ENCODE measurements around the gene PPP1R9A.

Gene PPP1R9A

DNA sequence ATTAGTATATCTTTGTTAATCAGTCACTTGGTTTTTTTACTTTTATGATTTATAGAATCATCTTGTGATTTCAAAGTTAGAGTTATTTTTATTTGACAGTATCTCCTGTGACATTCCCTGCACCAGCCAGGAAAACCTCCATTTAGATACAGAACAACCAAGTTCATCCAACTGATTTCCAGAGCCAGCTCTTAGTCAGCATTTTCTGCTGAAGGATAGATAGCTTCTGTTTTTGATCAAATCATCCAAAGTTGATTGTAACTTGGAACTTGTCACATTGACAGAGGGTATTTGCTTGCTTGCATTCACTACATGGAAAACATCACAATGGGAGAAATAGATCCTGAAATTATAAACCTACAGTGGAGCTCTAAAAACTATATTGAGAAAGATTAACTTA is 294.3 kb downstream of the PPP1R9A start:
- peaks cover 6% of the 10 kb centered on the region; the same call in 1 of the 2 replicates for H3K4me1 ChIP-seq (ENCODE audit: control insufficient read depth, insufficient read depth, low read length)
- H3K9me3 ChIP-seq (ENCODE audit: control insufficient read depth, insufficient read depth, low read depth, low read length), result no peaks in the 10 kb centered on the region
- POLR2A ChIA-PET, result no interaction called here
- TF ChIP-seq WT1 (tag by site-specific recombination; IDR thresholded peaks at IDR 0.05), result no peak
- no peak for TF ChIP-seq ZNF596 (tag by site-specific recombination; IDR thresholded peaks at IDR 0.05)
- TF ChIP-seq ZNF704 (tag by site-specific recombination; IDR thresholded peaks at IDR 0.05), result no peak
- TF ChIP-seq ZNF837 (tag by site-specific recombination; IDR thresholded peaks at IDR 0.05), result no peak
- no peak for TF ChIP-seq PRDM6 (tag by site-specific recombination; IDR thresholded peaks at IDR 0.05)
- TF ChIP-seq ZBTB1 (tag by site-specific recombination; IDR thresholded peaks at IDR 0.05), result no peak
- no peak for TF ChIP-seq KLF16 (tag by site-specific recombination; IDR thresholded peaks at IDR 0.05)
- TF ChIP-seq ZSCAN16 (tag by site-specific recombination; IDR thresholded peaks at IDR 0.05), result no peak
- no peak for TF ChIP-seq ZSCAN23 (tag by site-specific recombination; IDR thresholded peaks at IDR 0.05)
- TF ChIP-seq ZNF560 (tag by site-specific recombination; IDR thresholded peaks at IDR 0.05; ENCODE audit: borderline replicate concordance), result no peak
- TF ChIP-seq ZNF791 (tag by site-specific recombination; IDR thresholded peaks at IDR 0.05), result no peak
- TF ChIP-seq ZNF585B (tag by site-specific recombination; IDR thresholded peaks at IDR 0.05), result no peak
- no peak for TF ChIP-seq ZNF2 (tag by site-specific recombination; IDR thresholded peaks at IDR 0.05)
- no peak for TF ChIP-seq SCRT1 (tag by site-specific recombination; IDR thresholded peaks at IDR 0.05; ENCODE audit: borderline replicate concordance)
- CTCF ChIA-PET, result interaction anchor here (0.9 to 2.3 kb wide), 4 partner anchors 45 to 912 kb away, joined by 4 to 14 read pairs (median 5); no protein-coding TSS in a partner anchor
- no peak overlapping the region for H3K27ac ChIP-seq (ENCODE audit: extremely low read depth, low read depth, low read length)
- no peaks in the 10 kb centered on the region for H3K36me3 ChIP-seq (ENCODE audit: control insufficient read depth in 2 of 2, insufficient read depth in 1 of 2, low read length in 2 of 2)
- no peak overlapping the region for H3K4me3 ChIP-seq (ENCODE audit: low read depth, low read length)

- CTCF ChIA-PET, result no interaction called here
- POLR2A ChIA-PET, result no interaction called here
- H3K9me3 ChIP-seq (ENCODE audit: control insufficient read depth, insufficient read depth, low read depth, low read length), result no peaks in the 10 kb centered on the region
- H3K36me3 ChIP-seq (ENCODE audit: control insufficient read depth in 2 of 2, insufficient read depth in 1 of 2, low read length in 2 of 2), result no peaks in the 10 kb centered on the region
- H3K27ac ChIP-seq (ENCODE audit: extremely low read depth, low read depth, low read length), result no peak overlapping the region
- no peak overlapping the region for H3K4me3 ChIP-seq (ENCODE audit: low read depth, low read length)
- H3K4me1 ChIP-seq (ENCODE audit: control insufficient read depth, insufficient read depth, low read length), result peaks cover 6% of the 10 kb centered on the region; the same call in 1 of the 2 replicates
- 0 out of 2 replicates have a peak, but pooled peaks have one; percentile 49 for TF ChIP-seq ZNF791 (tag by site-specific recombination; IDR thresholded peaks at IDR 0.05)
- TF ChIP-seq ZNF157 (tag by site-specific recombination; IDR thresholded peaks at IDR 0.05), result 0 out of 2 replicates have a peak, but pooled peaks have one; percentile 12
- 0 out of 2 replicates have a peak, but pooled peaks have one; percentile 44 for TF ChIP-seq ZNF785 (tag by site-specific recombination; IDR thresholded peaks at IDR 0.05)
- peak; percentile 83 for TF ChIP-seq ZFHX2 (tag by site-specific recombination; conservative IDR thresholded peaks at IDR 0.05)
- 0 out of 2 replicates have a peak, but pooled peaks have one; percentile 44 for TF ChIP-seq ZNF239 (tag by site-specific recombination; IDR thresholded peaks at IDR 0.05)
- TF ChIP-seq EGR2 (tag by site-specific recombination; IDR thresholded peaks at IDR 0.05; ENCODE audit: low read depth), result peak; percentile 89
- TF ChIP-seq, protein P1, sequence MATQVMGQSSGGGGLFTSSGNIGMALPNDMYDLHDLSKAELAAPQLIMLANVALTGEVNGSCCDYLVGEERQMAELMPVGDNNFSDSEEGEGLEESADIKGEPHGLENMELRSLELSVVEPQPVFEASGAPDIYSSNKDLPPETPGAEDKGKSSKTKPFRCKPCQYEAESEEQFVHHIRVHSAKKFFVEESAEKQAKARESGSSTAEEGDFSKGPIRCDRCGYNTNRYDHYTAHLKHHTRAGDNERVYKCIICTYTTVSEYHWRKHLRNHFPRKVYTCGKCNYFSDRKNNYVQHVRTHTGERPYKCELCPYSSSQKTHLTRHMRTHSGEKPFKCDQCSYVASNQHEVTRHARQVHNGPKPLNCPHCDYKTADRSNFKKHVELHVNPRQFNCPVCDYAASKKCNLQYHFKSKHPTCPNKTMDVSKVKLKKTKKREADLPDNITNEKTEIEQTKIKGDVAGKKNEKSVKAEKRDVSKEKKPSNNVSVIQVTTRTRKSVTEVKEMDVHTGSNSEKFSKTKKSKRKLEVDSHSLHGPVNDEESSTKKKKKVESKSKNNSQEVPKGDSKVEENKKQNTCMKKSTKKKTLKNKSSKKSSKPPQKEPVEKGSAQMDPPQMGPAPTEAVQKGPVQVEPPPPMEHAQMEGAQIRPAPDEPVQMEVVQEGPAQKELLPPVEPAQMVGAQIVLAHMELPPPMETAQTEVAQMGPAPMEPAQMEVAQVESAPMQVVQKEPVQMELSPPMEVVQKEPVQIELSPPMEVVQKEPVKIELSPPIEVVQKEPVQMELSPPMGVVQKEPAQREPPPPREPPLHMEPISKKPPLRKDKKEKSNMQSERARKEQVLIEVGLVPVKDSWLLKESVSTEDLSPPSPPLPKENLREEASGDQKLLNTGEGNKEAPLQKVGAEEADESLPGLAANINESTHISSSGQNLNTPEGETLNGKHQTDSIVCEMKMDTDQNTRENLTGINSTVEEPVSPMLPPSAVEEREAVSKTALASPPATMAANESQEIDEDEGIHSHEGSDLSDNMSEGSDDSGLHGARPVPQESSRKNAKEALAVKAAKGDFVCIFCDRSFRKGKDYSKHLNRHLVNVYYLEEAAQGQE (tag by site-specific recombination; IDR thresholded peaks at IDR 0.05), result no peak
- TF ChIP-seq ZNF777 (tag by site-specific recombination; IDR thresholded peaks at IDR 0.05; ENCODE audit: borderline replicate concordance), result no peak
- no peak for TF ChIP-seq GLI2 (tag by site-specific recombination; IDR thresholded peaks at IDR 0.05; ENCODE audit: borderline replicate concordance, low read depth)
- TF ChIP-seq INSM2 (tag by site-specific recombination; IDR thresholded peaks at IDR 0.05), result no peak
- peak; percentile 49; the same call in 1 of the 2 replicates for TF ChIP-seq GLI4 (tag by site-specific recombination; IDR thresholded peaks at IDR 0.05)
- TF ChIP-seq, protein P2, sequence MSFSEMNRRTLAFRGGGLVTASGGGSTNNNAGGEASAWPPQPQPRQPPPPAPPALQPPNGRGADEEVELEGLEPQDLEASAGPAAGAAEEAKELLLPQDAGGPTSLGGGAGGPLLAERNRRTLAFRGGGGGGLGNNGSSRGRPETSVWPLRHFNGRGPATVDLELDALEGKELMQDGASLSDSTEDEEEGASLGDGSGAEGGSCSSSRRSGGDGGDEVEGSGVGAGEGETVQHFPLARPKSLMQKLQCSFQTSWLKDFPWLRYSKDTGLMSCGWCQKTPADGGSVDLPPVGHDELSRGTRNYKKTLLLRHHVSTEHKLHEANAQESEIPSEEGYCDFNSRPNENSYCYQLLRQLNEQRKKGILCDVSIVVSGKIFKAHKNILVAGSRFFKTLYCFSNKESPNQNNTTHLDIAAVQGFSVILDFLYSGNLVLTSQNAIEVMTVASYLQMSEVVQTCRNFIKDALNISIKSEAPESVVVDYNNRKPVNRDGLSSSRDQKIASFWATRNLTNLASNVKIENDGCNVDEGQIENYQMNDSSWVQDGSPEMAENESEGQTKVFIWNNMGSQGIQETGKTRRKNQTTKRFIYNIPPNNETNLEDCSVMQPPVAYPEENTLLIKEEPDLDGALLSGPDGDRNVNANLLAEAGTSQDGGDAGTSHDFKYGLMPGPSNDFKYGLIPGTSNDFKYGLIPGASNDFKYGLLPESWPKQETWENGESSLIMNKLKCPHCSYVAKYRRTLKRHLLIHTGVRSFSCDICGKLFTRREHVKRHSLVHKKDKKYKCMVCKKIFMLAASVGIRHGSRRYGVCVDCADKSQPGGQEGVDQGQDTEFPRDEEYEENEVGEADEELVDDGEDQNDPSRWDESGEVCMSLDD (tag by site-specific recombination; IDR thresholded peaks at IDR 0.05), result no peak
- no peak for TF ChIP-seq ZNF174 (tag by site-specific recombination; IDR thresholded peaks at IDR 0.05)
These were observed 297.2 kb downstream of the PPP1R9A start for GRCh38 chr7:95204618-95205017.
